SK-N-MC (cell line): ENCODE data around the gene COIL.
A peak's percentile ranks its signal among the peaks of the same experiment; 100 is the strongest.
"Not testable (repeated sequence)": the region's sequence is repeated elsewhere in the genome, so short reads cannot be mapped to it uniquely, and the experiment has no call there.

ENCODE experiments used
- DNase-seq: peaks from one replicate; pipeline ENCODE4 v3.0.0-alpha.2; 2011; ENCODE audit warnings: low read depth, low spot score
- H3K27ac ChIP-seq: fragments of 200-600 bp; sonication (generic); 2 replicates; pipeline ENCODE4 v1.5.1; 2016; ENCODE audit warnings: mixed run types
- H3K36me3 ChIP-seq: fragments of 200-600 bp; sonication (generic); 2 replicates; pipeline ENCODE4 v1.6.1; 2017; ENCODE audit warnings: antibody characterized with exemption, low read length, mixed read lengths; ENCODE audit not compliant: insufficient read depth
- H3K4me3 ChIP-seq: fragments of 200-600 bp; sonication (generic); 2 replicates; pipeline ENCODE4 v1.5.1; 2016
- H3K9ac ChIP-seq: fragments of 200-600 bp; sonication (generic); 2 replicates; pipeline ENCODE4 v1.8.0; 2017; ENCODE audit warnings: mixed run types, mixed read lengths; ENCODE audit not compliant: insufficient read length
- H3K9me3 ChIP-seq: fragments of 200-600 bp; sonication (generic); 2 replicates; pipeline ENCODE4 v1.6.1; 2017; ENCODE audit warnings: low read depth, mild to moderate bottlenecking, antibody characterized with exemption, low read length, moderate library complexity, mixed read lengths
- EZH2 ChIP-seq: fragments of 200-600 bp; sonication (generic); IDR thresholded peaks from one replicate; pipeline ENCODE4 v1.6.1; 2017; ENCODE audit warnings: antibody characterized with exemption
- FOXP2 ChIP-seq: optimal IDR thresholded peaks from 2 replicates; pipeline ENCODE3; 2011; ENCODE audit warnings: mild to moderate bottlenecking, moderate library complexity; ENCODE audit not compliant: insufficient read depth; ENCODE audit errors: extremely low read length, control extremely low read depth
- POLR2AphosphoS5 ChIP-seq: IDR thresholded peaks from 2 replicates; pipeline ENCODE4 v1.6.1; 2012; ENCODE audit warnings: mild to moderate bottlenecking, low read depth, low read length, borderline replicate concordance

The COIL gene

DNA sequence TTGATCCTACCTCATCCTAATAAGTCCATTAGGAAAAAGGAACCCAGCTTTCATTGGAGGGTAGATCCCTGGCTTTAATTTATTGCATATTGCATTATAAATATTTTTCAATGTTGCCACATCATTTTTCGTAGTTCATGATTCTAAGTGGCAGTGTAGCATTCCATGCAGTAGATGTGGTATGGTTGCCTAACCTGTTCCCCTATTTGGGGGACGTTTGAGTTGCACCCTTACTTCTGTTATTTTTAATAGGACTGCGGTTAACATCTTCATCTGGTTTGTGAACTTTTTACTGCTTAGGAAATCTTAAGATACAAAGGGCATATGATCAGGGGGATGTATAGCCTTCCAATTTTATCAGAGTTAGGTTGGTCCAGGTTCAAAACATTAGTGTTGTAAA, 22.5 kb upstream of the COIL start:
- no peak for TF ChIP-seq POLR2AphosphoS5
- TF ChIP-seq EZH2 = no peak
- TF ChIP-seq FOXP2 = no peak
- H3K9me3 ChIP-seq = no peaks in the 10 kb centered on the region
- no peak overlapping the region for H3K4me3 ChIP-seq
- no peak overlapping the region for H3K27ac ChIP-seq
- no peak for DNase-seq
- no peaks in the 10 kb centered on the region for H3K36me3 ChIP-seq
- no peak overlapping the region for H3K9ac ChIP-seq

- Histone ChIP-seq H3K9me3 (no peaks in the 10 kb centered on the region), H3K36me3 (no peaks in the 10 kb centered on the region), H3K9ac (no peak overlapping the region), H3K27ac (no peak overlapping the region), H3K4me3 (no peak overlapping the region)
- DNase-seq = no peak
- no peak for TF ChIP-seq EZH2
- no peak for TF ChIP-seq POLR2AphosphoS5
- no peak for TF ChIP-seq FOXP2
These were observed 21.5 kb upstream of the COIL start for GRCh38 chr17:56982312-56982711.

GRCh38 chr17:56980526-56980925, 19.7 kb upstream of the COIL start:
- H3K27ac ChIP-seq, H3K9ac ChIP-seq, DNase-seq, H3K36me3 ChIP-seq, H3K9me3 ChIP-seq, H3K4me3 ChIP-seq: not testable (repeated sequence)

GRCh38 chr17:56979091-56979480, 18.2 kb upstream of the COIL start:
- no peak overlapping the region for H3K9ac ChIP-seq
- no peak for DNase-seq
- peak overlapping the region; percentile 91; the same call in 1 of the 2 replicates for H3K4me3 ChIP-seq
- no peaks in the 10 kb centered on the region for H3K36me3 ChIP-seq
- H3K27ac ChIP-seq = no peak overlapping the region
- no peaks in the 10 kb centered on the region for H3K9me3 ChIP-seq
- TF ChIP-seq POLR2AphosphoS5 = no peak
- TF ChIP-seq FOXP2 = no peak
- TF ChIP-seq EZH2 = no peak

DNA sequence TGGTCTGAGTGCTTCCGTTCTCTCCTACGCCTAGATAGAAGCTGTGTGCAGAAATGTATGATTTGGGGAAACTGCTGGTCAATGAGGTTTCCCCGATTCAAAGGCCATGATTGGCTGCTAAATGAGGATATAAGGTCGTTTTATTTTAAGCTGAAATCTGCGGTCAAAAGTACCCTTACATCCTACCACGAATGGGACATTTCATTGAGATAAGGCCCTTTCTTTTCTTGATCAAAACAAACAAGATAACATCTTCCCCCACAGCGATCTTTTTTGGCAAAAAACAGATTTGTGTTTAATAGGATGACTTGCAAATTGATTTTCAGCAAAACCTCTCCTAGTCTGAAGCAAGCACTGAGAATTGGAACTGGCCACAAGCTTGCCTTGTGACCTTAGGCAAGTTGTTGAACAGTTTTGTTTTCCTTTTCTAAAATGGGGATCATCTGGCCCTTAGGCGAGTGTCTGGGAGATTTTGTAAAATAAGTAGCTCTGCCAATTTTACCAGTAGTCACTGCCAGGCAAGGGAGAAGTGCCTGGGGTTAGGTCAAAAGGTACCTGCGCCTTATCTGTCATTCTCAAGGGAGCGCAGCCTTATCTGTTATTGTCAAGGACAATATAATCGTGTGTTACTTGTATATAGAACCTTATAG, 17.7 kb upstream of the COIL start:
- Histone ChIP-seq H3K36me3 (no peaks in the 10 kb centered on the region), H3K4me3 (peak overlapping the region; percentile 91), H3K27ac (no peak overlapping the region), H3K9ac (peak overlapping the region; percentile 48), H3K9me3 (no peaks in the 10 kb centered on the region)
- no peak for TF ChIP-seq POLR2AphosphoS5
- TF ChIP-seq EZH2 = no peak
- TF ChIP-seq FOXP2 = no peak
- no peak for DNase-seq

- Histone ChIP-seq H3K36me3 (no peaks in the 10 kb centered on the region), H3K9ac (peak within 1 kb of the TSS; percentile 48), H3K4me3 (peak within 1 kb of the TSS; percentile 91), H3K9me3 (no peaks in the 10 kb centered on the region), H3K27ac (no peak within 1 kb of the TSS)
- TF ChIP-seq EZH2 = no peak
- TF ChIP-seq FOXP2 = no peak
- peak; percentile 64 for TF ChIP-seq POLR2AphosphoS5
- DNase-seq = peak; percentile 8
These were observed 17.0 kb upstream of the COIL start, which contains the start of gene SCPEP1 for GRCh38 chr17:56977673-56978395. Gene SCPEP1 (plus strand): TSS chr17:56978131. CDS start chr17:56978160, 29 bp downstream.

- H3K36me3 ChIP-seq = no peaks in the 10 kb centered on the region
- H3K4me3 ChIP-seq = peak overlapping the region; percentile 91
- H3K9ac ChIP-seq = no peak overlapping the region
- no peak for TF ChIP-seq EZH2
- TF ChIP-seq FOXP2 = no peak
- no peak for TF ChIP-seq POLR2AphosphoS5
- no peak overlapping the region for H3K27ac ChIP-seq
- DNase-seq = no peak
- H3K9me3 ChIP-seq = no peaks in the 10 kb centered on the region
These were observed 16.2 kb upstream of the COIL start for GRCh38 chr17:56976941-56977608.

DNA sequence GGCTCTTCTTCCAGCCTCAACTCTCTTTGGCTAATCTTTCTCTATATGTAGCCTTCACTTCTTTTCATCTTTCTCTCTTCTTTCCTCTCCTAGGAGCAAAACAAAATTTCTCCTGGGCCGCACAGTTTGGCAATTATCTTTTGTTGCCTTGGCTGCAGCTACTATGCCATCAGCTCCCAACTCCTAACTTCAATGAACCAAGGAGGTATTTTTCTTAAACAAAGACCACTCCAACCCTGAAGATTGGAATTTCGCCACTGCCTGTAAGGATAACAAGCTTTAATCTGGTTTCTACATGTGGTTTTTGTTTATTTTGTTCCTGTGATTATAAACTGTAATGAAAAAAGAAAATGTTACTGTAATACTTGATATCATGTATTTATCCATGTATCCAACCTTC, 14.8 kb upstream of the COIL start:
- no peak for DNase-seq
- H3K9ac ChIP-seq = no peak overlapping the region
- H3K36me3 ChIP-seq = no peaks in the 10 kb centered on the region
- H3K9me3 ChIP-seq = no peaks in the 10 kb centered on the region
- no peak overlapping the region for H3K27ac ChIP-seq
- no peak for TF ChIP-seq FOXP2
- no peak for TF ChIP-seq POLR2AphosphoS5
- no peak for TF ChIP-seq EZH2
- H3K4me3 ChIP-seq = no peak overlapping the region
